GM12801 (cell line): ENCODE data around the gene DEFB110.

ENCODE experiments used
- TF ChIP-seq, protein P1 (sequence below): IDR thresholded peaks from one replicate; pipeline ENCODE4 v1.5.1; 2011; ENCODE audit warnings: control low read depth; ENCODE audit not compliant: insufficient read length; ENCODE audit errors: extremely low read depth

DEFB110 gene

DNA sequence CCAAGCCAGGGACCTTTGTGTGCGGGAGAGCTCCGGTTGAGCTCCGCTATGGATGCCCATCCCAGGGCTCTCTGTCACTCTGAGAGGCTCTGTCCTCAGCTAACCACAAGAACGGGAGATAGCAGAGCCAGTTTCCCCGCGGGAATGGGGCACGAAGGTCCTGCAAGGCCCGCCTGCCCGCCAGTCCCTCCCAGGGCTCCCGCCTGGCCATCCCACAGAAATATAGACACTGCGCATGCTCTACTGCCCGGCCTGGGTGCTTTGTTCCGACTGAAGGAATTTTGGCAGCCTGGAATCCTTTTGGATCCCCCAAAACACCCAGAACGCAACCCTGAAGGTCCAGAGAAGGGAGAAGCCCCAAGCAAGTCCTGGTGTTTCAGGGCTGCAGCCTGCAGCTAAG lies 8.6 kb upstream of the DEFB110 start:
- TF ChIP-seq, protein P1, sequence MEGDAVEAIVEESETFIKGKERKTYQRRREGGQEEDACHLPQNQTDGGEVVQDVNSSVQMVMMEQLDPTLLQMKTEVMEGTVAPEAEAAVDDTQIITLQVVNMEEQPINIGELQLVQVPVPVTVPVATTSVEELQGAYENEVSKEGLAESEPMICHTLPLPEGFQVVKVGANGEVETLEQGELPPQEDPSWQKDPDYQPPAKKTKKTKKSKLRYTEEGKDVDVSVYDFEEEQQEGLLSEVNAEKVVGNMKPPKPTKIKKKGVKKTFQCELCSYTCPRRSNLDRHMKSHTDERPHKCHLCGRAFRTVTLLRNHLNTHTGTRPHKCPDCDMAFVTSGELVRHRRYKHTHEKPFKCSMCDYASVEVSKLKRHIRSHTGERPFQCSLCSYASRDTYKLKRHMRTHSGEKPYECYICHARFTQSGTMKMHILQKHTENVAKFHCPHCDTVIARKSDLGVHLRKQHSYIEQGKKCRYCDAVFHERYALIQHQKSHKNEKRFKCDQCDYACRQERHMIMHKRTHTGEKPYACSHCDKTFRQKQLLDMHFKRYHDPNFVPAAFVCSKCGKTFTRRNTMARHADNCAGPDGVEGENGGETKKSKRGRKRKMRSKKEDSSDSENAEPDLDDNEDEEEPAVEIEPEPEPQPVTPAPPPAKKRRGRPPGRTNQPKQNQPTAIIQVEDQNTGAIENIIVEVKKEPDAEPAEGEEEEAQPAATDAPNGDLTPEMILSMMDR = no peak

DNA sequence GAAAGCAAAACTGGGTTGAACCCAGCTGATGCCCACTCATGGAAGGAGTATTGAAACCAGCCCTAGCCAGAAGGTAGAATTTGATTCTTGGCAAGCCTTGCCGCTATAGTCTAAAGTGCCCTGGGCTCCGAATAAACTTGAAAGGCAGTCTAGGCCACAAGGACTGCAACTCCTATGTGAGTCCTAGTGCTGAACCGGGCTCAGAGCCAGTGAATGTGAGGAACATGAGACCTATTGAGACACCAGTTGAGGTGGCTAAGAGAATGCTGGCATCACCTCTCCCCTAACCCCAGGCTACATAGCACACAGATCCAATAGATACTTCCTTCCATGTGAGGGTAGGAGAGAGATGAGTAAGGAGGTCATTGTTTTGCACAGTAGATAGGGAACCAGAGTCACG lies 3.5 kb upstream of the DEFB110 start:
- TF ChIP-seq, protein P1 = no peak

DNA sequence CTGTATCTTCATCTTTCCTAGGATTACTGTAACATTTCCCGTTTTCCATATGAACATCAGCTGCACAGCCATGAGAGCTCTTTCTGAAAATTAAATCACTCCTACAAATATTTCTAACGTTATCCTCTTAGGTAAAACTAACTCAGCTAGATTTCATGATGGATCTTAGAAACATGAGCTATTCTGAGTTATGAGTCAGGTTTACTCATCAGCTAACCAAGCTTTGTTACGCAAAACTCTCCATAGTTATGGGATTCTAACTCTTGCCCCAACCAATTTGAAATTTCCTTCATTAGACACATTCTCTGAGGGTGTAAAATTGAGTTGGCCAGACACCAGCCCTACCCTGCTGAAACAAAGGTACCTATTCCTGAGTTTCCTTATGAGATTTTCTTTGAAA lies 14.0 kb downstream of the DEFB110 start:
- TF ChIP-seq, protein P1 = no peak

DNA sequence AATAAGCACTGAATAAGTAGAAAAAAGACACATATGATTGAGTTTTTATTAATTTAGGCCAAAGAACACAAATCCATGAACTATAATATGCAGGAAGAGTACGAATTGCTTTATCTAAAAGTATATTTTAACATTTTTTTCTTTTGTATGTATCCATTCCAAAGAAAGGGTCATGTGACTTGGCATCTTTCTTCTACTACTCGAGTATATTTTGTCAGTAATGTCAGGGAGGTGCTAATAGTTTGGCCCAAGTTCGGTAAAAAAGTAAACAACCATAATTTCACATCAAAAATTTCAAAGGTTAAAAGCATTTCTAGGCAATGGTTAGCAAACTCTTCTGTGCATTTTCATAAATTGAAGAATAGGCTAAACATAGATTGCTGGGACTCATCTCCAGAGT lies 18.7 kb downstream of the DEFB110 start:
- TF ChIP-seq, protein P1 = no peak

DNA sequence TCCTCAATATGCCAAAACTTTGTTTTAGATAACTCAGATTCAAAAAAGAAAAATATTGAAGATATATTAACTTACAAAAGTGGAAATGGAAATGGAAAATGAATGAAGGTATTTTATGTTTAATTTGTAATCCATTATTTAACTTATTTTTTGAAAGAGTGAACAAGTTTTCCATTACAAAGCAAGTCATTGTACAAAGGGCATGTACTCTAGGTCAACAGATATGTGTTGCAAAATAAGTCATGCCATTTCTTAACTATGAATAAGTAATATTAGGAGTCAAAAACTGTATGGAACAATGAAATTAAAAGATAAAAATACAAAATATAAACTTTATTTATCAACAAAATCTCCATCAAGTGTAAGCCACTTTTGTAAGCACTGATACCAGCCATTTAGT lies 26.5 kb downstream of the DEFB110 start:
- TF ChIP-seq, protein P1 = no peak

DNA sequence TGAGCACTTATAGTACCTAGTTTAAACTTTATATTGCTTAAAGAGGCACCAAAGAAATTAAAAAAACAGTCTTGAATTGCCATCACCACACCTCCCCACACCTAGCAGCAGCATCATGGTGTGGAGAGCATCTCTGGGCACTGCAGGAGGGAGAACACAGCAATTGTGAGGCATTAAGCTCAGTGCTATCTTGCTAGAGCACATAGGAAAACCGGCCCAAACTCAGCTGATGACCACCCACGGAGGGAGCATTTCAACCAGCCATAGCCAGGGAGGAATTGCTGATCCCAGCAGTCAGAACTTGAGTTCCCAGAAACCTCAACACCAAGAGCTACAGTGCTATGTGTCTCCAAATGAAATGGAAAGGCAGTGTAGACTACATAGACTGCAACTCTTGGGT lies 32.9 kb downstream of the DEFB110 start:
- TF ChIP-seq, protein P1 = no peak

DNA sequence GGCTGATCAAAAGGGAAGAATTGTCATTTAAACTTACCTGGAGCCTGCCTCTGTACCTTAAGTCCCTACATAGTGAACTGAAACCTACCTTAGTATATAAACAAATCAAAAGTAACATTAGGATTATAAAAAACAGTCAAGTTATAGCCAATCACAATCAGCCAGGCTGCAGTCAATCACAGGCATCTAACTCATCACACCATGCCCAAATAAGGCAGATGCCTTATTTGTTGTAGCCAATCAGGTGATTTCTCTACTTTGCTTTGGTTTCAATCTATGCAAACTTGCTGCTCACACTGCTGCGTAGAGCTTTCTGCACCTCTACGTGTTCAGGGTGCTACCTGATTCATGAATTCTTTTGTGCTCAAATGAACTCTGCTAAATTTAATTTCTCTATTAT lies 34.0 kb downstream of the DEFB110 start:
- TF ChIP-seq, protein P1 = no peak

DNA sequence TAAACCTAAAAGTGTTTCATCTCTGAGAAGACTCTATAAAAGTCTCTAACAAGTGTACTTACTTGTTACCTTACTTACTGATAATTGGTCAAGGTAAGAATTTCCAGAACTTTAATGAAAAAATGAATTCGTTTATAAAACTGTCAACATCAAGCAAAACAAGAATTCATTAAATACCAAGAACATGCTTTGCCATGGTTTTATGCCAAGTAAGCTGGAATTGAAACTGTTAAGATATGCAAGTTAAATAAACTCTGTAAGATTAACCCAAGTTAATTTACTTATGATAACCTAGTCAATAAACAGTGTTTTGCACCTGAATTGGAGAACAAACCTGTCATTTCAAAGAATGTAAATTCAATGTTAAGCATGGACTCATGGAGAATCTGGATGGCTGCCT lies 35.2 kb downstream of the DEFB110 start:
- TF ChIP-seq, protein P1 = no peak
